MCF 10A (cell line): ENCODE data around the gene DNAH5. TPM values are rescaled to one million over a fixed set of nuclear protein-coding genes. Genes with fewer than 3 reads are reported as not detected.
A peak's percentile ranks its signal among the peaks of the same experiment; 100 is the strongest.

Experiments used
- BruUV-seq: library from RNA; stranded (reverse); fragments of 400-500 nt; replicated peaks from 2 replicates; lab custom pipeline; 2021; lab: Mats Ljungman, UMichigan
- CTCF ChIA-PET: fragments of 300-600 bp; sonication (Branson Sonifier 250); formaldehyde crosslinking; extraction: SDS; loops from one replicate; lab custom pipeline; 2021; ENCODE audit warnings: antibody characterized with exemption, inconsistent platforms; lab: Yijun Ruan, JAX
- POLR2A ChIA-PET: fragments of 300-600, 350-650 bp; sonication (Branson Sonifier 250); formaldehyde crosslinking; extraction: SDS; loops from one replicate; lab custom pipeline; 2020; ENCODE audit warnings: antibody characterized with exemption, inconsistent platforms; lab: Yijun Ruan, JAX
- DNase-seq: peaks from one replicate; pipeline ENCODE4 v3.0.0-alpha.2; 2018; ENCODE audit not compliant: unreplicated experiment
- H3K27ac Mint-ChIP-seq: one replicate; pipeline ENCODE4 v1.8.0; 2022; ENCODE audit warnings: mild to moderate bottlenecking, low read depth, mixed read lengths; ENCODE audit not compliant: unreplicated experiment
- H3K27me3 Mint-ChIP-seq: one replicate; pipeline ENCODE4 v1.8.0; 2022; ENCODE audit warnings: mixed read lengths; ENCODE audit not compliant: insufficient read depth, unreplicated experiment
- H3K36me3 Mint-ChIP-seq: one replicate; pipeline ENCODE4 v1.8.0; 2022; ENCODE audit warnings: mild to moderate bottlenecking, moderate library complexity, mixed read lengths; ENCODE audit not compliant: insufficient read depth, unreplicated experiment
- H3K4me1 Mint-ChIP-seq: one replicate; pipeline ENCODE4 v1.8.0; 2022; ENCODE audit warnings: mixed read lengths; ENCODE audit not compliant: insufficient read depth, unreplicated experiment
- H3K4me3 Mint-ChIP-seq: one replicate; pipeline ENCODE4 v1.8.0; 2022; ENCODE audit warnings: mild to moderate bottlenecking, moderate library complexity, mixed read lengths; ENCODE audit not compliant: unreplicated experiment
- H3K9me3 Mint-ChIP-seq: one replicate; pipeline ENCODE4 v1.8.0; 2022; ENCODE audit warnings: mixed read lengths; ENCODE audit not compliant: unreplicated experiment
- CTCF ChIP-seq: fragments of 200-600 bp; IDR thresholded peaks from one replicate; pipeline ENCODE4 v1.8.0; 2022; ENCODE audit warnings: antibody characterized with exemption, mild to moderate bottlenecking; ENCODE audit not compliant: unreplicated experiment
- intact Hi-C: fragments of 100-400 bp; cut with micrococcal nuclease; formaldehyde crosslinking; loops from 2 replicates; pipeline ENCODE4 v1.14.1; 2022
- total RNA-seq: library from RNA; stranded (reverse); gene quantifications from 2 replicates; pipeline ENCODE4 v1.2.3, GENCODE V29; 2022

Gene DNAH5
- total RNA-seq, 1 experiment from 2014 or later = 0.05 TPM

- Mint-ChIP-seq H3K27ac (no peak overlapping the region), H3K9me3 (no peaks in the 10 kb centered on the region), H3K27me3 (no peaks in the 10 kb centered on the region), H3K36me3 (no peaks in the 10 kb centered on the region), H3K4me3 (no peak overlapping the region), H3K4me1 (no peaks in the 10 kb centered on the region)
- CTCF ChIA-PET = interaction anchor here (0.6 to 1.9 kb wide), 15 partner anchors 9 to 1755 kb away, joined by 3 to 10 read pairs (median 4); no protein-coding TSS in a partner anchor
- POLR2A ChIA-PET = interaction anchor here (0.6 kb wide), 1 partner anchor 1941 kb away, joined by 3 read pairs; no protein-coding TSS in a partner anchor
- peak; percentile 68 for DNase-seq
- intact Hi-C loops = loop anchor here (2.0 to 10.0 kb wide), 3 partner anchors 478 to 1662 kb away; no protein-coding TSS in a partner anchor
- BruUV-seq = no TSS peak
- TF ChIP-seq CTCF = peak; percentile 74
Measured at GRCh38 chr5:13957032-13957645, 12.7 kb upstream of the DNAH5 start.

GRCh38 chr5:13956471-13956870 lies 12.0 kb upstream of the DNAH5 start:
- Mint-ChIP-seq H3K36me3 (no peaks in the 10 kb centered on the region), H3K4me3 (no peak overlapping the region), H3K4me1 (no peaks in the 10 kb centered on the region), H3K27me3 (no peaks in the 10 kb centered on the region), H3K27ac (no peak overlapping the region), H3K9me3 (no peaks in the 10 kb centered on the region)
- no peak for TF ChIP-seq CTCF
- ChIA-PET CTCF (interaction anchor here (0.6 to 1.9 kb wide), 9 partner anchors 8 to 1664 kb away, joined by 3 to 10 read pairs (median 4); no protein-coding TSS in a partner anchor), POLR2A (no interaction called here)
- intact Hi-C loops = loop anchor here (2.0 to 10.0 kb wide), 3 partner anchors 478 to 1662 kb away; no protein-coding TSS in a partner anchor
- no peak for DNase-seq
- BruUV-seq = no TSS peak

GRCh38 chr5:13955896-13956295 lies 11.4 kb upstream of the DNAH5 start:
- no TSS peak for BruUV-seq
- TF ChIP-seq CTCF = no peak
- CTCF ChIA-PET = interaction anchor here (0.9 to 1.0 kb wide), 2 partner anchors 20 to 119 kb away, joined by 3 read pairs; no protein-coding TSS in a partner anchor
- Mint-ChIP-seq H3K27ac (no peak overlapping the region), H3K9me3 (no peaks in the 10 kb centered on the region), H3K4me1 (no peaks in the 10 kb centered on the region), H3K27me3 (no peaks in the 10 kb centered on the region), H3K36me3 (no peaks in the 10 kb centered on the region), H3K4me3 (no peak overlapping the region)
- POLR2A ChIA-PET = no interaction called here
- intact Hi-C loops = loop anchor here (2.0 to 10.0 kb wide), 3 partner anchors 477 to 1661 kb away; no protein-coding TSS in a partner anchor
- DNase-seq = no peak

- H3K36me3 Mint-ChIP-seq = no peaks in the 10 kb centered on the region
- H3K27ac Mint-ChIP-seq = no peak overlapping the region
- ChIA-PET POLR2A (interaction anchor here (0.7 kb wide), 1 partner anchor 51 kb away, joined by 4 read pairs; no protein-coding TSS in a partner anchor), CTCF (no interaction called here)
- no peak for TF ChIP-seq CTCF
- intact Hi-C loops = no loop called here
- H3K9me3 Mint-ChIP-seq = no peaks in the 10 kb centered on the region
- no peak overlapping the region for H3K4me3 Mint-ChIP-seq
- H3K27me3 Mint-ChIP-seq = no peaks in the 10 kb centered on the region
- BruUV-seq = no TSS peak
- no peaks in the 10 kb centered on the region for H3K4me1 Mint-ChIP-seq
- peak; percentile 46 for DNase-seq
Measured at GRCh38 chr5:13946111-13946510, 1.6 kb upstream of the DNAH5 start.
